ENCODE results near the gene ASF1B.
"Not testable (repeated sequence)": the region's sequence is repeated elsewhere in the genome, so short reads cannot be mapped to it uniquely, and the experiment has no call there.

The ASF1B gene

DNA sequence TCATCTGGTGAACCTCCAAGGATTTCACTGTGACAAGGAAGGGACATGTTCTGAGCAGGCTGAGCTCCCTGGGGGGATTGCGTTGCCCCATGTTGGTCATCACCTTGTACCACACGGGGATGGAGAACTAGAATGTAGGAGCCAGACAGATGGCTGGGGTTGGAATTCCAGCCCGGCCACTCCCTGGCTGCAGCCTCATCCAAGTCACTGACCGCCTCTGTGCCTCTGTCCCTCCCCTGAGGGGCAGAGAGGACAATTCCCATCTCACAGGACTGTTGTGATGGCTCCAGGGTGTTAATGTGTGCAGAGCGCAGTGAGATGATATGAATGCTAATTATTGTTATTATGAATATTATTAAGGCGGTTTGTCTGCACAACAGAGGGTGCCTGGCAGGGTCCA, 45.5 kb upstream of the ASF1B start:
- Histone ChIP-seq H2AFZ (no peak overlapping the region), H3K79me2 (no peaks in the 10 kb centered on the region), H3K27me3 (ENCODE audit: control insufficient read depth, insufficient read depth, low read length) (no peaks in the 10 kb centered on the region), H3K9ac (no peak overlapping the region), H3K9me3 (ENCODE audit: control insufficient read depth, low read length) (no peaks in the 10 kb centered on the region), H3K4me3 (ENCODE audit: low read depth, low read length) (no peak overlapping the region), H3K4me1 (no peaks in the 10 kb centered on the region), H3K4me2 (ENCODE audit: low read length) (no peak overlapping the region), H3K36me3 (ENCODE audit: control insufficient read depth, insufficient read depth, low read length) (no peaks in the 10 kb centered on the region), H3K27ac (no peak overlapping the region)
- TF ChIP-seq, protein P1, sequence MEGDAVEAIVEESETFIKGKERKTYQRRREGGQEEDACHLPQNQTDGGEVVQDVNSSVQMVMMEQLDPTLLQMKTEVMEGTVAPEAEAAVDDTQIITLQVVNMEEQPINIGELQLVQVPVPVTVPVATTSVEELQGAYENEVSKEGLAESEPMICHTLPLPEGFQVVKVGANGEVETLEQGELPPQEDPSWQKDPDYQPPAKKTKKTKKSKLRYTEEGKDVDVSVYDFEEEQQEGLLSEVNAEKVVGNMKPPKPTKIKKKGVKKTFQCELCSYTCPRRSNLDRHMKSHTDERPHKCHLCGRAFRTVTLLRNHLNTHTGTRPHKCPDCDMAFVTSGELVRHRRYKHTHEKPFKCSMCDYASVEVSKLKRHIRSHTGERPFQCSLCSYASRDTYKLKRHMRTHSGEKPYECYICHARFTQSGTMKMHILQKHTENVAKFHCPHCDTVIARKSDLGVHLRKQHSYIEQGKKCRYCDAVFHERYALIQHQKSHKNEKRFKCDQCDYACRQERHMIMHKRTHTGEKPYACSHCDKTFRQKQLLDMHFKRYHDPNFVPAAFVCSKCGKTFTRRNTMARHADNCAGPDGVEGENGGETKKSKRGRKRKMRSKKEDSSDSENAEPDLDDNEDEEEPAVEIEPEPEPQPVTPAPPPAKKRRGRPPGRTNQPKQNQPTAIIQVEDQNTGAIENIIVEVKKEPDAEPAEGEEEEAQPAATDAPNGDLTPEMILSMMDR (IDR thresholded peaks at IDR 0.05): no peak

DNA sequence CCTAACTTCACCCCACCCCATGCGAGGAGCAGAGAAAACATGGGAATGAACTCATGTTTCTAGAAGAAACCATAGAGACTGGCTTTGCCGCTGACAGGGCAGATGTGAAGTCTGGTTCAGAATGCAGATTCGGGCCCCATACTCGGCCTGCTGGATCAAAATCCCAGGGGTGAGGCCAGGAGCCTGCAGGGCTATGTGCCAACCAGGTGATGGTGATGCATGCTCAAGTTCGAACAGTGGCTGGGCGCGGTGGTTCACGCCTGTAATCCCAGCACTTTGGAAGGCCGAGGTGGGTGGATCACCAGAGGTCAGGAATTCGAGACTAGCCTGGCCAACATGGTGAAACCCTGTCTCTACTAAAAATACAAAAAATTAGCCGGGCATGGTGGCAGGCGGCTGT, 44.8 kb upstream of the ASF1B start:
- not testable (repeated sequence) for H3K27ac ChIP-seq; H3K36me3 ChIP-seq (ENCODE audit: control insufficient read depth, insufficient read depth, low read length); H3K4me1 ChIP-seq; H3K79me2 ChIP-seq; H3K9me3 ChIP-seq (ENCODE audit: control insufficient read depth, low read length); H2AFZ ChIP-seq; H3K9ac ChIP-seq; H3K4me3 ChIP-seq (ENCODE audit: low read depth, low read length); H3K27me3 ChIP-seq (ENCODE audit: control insufficient read depth, insufficient read depth, low read length); H3K4me2 ChIP-seq (ENCODE audit: low read length)

DNA sequence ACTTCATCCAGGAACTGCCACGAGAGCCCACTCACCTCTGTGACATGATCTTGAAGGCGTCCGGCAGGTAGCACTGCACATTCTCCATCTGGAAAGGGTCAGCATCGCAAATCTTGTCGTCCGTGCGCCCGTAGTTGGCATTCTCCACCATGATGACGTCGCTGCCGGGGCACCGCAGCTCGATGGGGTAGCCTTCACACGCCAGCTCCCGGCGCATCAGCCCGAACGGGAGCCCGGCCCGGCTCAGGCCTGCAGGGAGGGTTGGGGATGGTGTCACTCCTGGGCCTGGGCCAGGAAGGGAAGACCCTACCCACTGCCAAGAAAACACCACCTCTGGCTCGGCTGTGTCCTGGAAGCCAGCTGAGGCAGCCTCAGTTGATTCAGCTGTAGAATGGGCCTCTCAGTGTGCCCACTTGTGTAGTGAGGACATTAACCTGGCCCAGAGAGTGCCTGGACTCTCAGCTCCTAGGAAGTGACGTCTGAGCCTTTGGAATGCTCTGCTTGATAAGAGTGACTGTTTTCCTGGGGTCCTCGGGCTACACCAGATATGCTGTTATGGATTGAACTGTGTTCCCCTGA, 41.2 kb upstream of the ASF1B start:
- Histone ChIP-seq H3K27ac (no peak overlapping the region), H2AFZ (no peak overlapping the region), H3K4me2 (ENCODE audit: low read length) (no peak overlapping the region), H3K79me2 (no peaks in the 10 kb centered on the region), H3K9ac (no peak overlapping the region), H3K27me3 (ENCODE audit: control insufficient read depth, insufficient read depth, low read length) (no peaks in the 10 kb centered on the region), H3K4me1 (no peaks in the 10 kb centered on the region), H3K9me3 (ENCODE audit: control insufficient read depth, low read length) (no peaks in the 10 kb centered on the region), H3K36me3 (ENCODE audit: control insufficient read depth, insufficient read depth, low read length) (no peaks in the 10 kb centered on the region), H3K4me3 (ENCODE audit: low read depth, low read length) (no peak overlapping the region)
- TF ChIP-seq, protein P1 (IDR thresholded peaks at IDR 0.05): no peak

DNA sequence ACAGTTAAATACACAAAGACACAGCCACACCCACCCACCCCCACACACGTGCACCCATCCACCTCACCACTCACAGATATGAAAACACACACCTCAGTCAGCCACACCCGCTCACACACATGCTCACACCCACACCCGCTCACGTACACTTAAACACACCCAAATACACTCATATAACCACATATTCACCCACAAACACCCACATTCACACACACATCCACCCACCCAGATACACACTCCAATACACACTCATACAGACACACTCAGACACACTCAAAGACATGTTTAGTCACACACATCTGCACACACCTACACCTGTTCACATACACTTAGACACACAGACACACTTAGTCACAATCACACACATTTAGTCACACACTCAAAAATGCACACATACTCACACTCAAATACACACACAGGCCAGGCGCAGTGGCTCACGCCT, 39.0 kb upstream of the ASF1B start:
- Histone ChIP-seq H3K36me3 (ENCODE audit: control insufficient read depth, insufficient read depth, low read length) (no peaks in the 10 kb centered on the region), H3K4me3 (ENCODE audit: low read depth, low read length) (no peak overlapping the region), H2AFZ (no peak overlapping the region), H3K4me1 (no peaks in the 10 kb centered on the region), H3K27me3 (ENCODE audit: control insufficient read depth, insufficient read depth, low read length) (no peaks in the 10 kb centered on the region), H3K4me2 (ENCODE audit: low read length) (no peak overlapping the region), H3K27ac (no peak overlapping the region), H3K9ac (no peak overlapping the region), H3K9me3 (ENCODE audit: control insufficient read depth, low read length) (no peaks in the 10 kb centered on the region), H3K79me2 (peaks cover 4% of the 10 kb centered on the region)
- TF ChIP-seq, protein P1 (IDR thresholded peaks at IDR 0.05): no peak

DNA sequence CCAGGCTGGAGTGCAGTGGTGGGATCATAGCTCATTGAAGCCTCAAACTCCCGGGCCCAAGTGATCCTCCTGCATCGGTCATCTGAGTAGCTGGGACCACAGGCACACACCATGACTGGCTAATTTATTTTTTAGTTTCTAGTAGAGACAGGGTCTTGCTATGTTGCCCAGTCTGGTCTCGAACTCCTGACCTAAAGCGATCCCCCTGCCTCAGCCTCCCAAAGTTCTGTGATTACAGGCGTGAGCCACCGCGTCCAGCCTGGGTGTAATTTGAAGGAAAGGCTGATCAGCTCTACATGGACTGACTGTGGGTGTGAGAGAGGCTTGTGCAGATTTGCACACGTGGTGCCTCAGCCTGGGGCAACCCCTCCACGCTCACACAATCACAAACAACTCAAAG, 38.5 kb upstream of the ASF1B start:
- no peaks in the 10 kb centered on the region for H3K36me3 ChIP-seq (ENCODE audit: control insufficient read depth, insufficient read depth, low read length)
- TF ChIP-seq, protein P1 (IDR thresholded peaks at IDR 0.05): no peak
- no peaks in the 10 kb centered on the region for H3K4me1 ChIP-seq
- no peak overlapping the region for H3K9ac ChIP-seq
- peaks cover 4% of the 10 kb centered on the region for H3K79me2 ChIP-seq
- no peaks in the 10 kb centered on the region for H3K27me3 ChIP-seq (ENCODE audit: control insufficient read depth, insufficient read depth, low read length)
- H2AFZ ChIP-seq: no peak overlapping the region
- no peak overlapping the region for H3K4me3 ChIP-seq (ENCODE audit: low read depth, low read length)
- no peaks in the 10 kb centered on the region for H3K9me3 ChIP-seq (ENCODE audit: control insufficient read depth, low read length)
- H3K27ac ChIP-seq: no peak overlapping the region
- H3K4me2 ChIP-seq (ENCODE audit: low read length): no peak overlapping the region

Data from parathyroid adenoma (tissue), 2 donors.